ENCODE measurements around the gene STAG1. TPM values are rescaled to one million over a fixed set of nuclear protein-coding genes. Genes with fewer than 3 reads are reported as not detected.

Gene STAG1
- total RNA-seq, 2 donors from 2014 or later, result 26.8 to 29.8 TPM

GRCh38 chr3:136604961-136605360 is 147.2 kb downstream of the STAG1 start:
- no peak overlapping the region for H3K27ac ChIP-seq (ENCODE audit: low read depth, low read length)
- 93 to 100% methylated on average over 1 of the region's 1 CpG for WGBS, 2 experiments (ENCODE audit: insufficient coverage in 1 of 2, insufficient read length in 1 of 2)
- H3K36me3 Mint-ChIP-seq (ENCODE audit: low read depth), result peaks cover 27% of the 10 kb centered on the region
- TF ChIP-seq CTCF (conservative IDR thresholded peaks at IDR 0.05), result no peak
- no peaks in the 10 kb centered on the region for H3K27me3 Mint-ChIP-seq (ENCODE audit: insufficient read depth)
- no peaks in the 10 kb centered on the region for H3K9me3 Mint-ChIP-seq
- no peaks in the 10 kb centered on the region for H3K9me3 ChIP-seq (ENCODE audit: control insufficient read depth, low read length)
- H3K4me3 Mint-ChIP-seq, result no peak overlapping the region
- peaks cover 17% of the 10 kb centered on the region for H3K36me3 ChIP-seq (ENCODE audit: control insufficient read depth, insufficient read depth, low read length)
- H3K27ac Mint-ChIP-seq, result no peak overlapping the region
- no peak overlapping the region for H3K9ac ChIP-seq (ENCODE audit: extremely low read depth, low read length, poor library complexity, severe bottlenecking)
- H3K4me1 ChIP-seq (ENCODE audit: control insufficient read depth, insufficient read depth, low read length), result no peaks in the 10 kb centered on the region
- no peaks in the 10 kb centered on the region for H3K4me1 Mint-ChIP-seq
- no peak overlapping the region for H3K4me3 ChIP-seq (ENCODE audit: low read length)
- no peak for DNase-seq
- H3K27me3 ChIP-seq (ENCODE audit: control insufficient read depth, insufficient read depth, low read length, poor library complexity, severe bottlenecking), result no peaks in the 10 kb centered on the region

GRCh38 chr3:136602818-136603217 is 149.4 kb downstream of the STAG1 start:
- WGBS, 2 experiments (ENCODE audit: insufficient coverage in 1 of 2, insufficient read length in 1 of 2), result 100% methylated on average over 2 of the region's 2 CpGs; no CpG with 5 or more reads in 1 of the 2 experiments
- Mint-ChIP-seq H3K4me1 (no peaks in the 10 kb centered on the region), H3K4me3 (no peak overlapping the region), H3K9me3 (no peaks in the 10 kb centered on the region), H3K27ac (no peak overlapping the region), H3K27me3 (ENCODE audit: insufficient read depth) (no peaks in the 10 kb centered on the region), H3K36me3 (ENCODE audit: low read depth) (peaks cover 30% of the 10 kb centered on the region)
- Histone ChIP-seq H3K36me3 (ENCODE audit: control insufficient read depth, insufficient read depth, low read length) (peaks cover 19% of the 10 kb centered on the region), H3K4me3 (ENCODE audit: low read length) (no peak overlapping the region), H3K27ac (ENCODE audit: low read depth, low read length) (no peak overlapping the region), H3K9me3 (ENCODE audit: control insufficient read depth, low read length) (no peaks in the 10 kb centered on the region), H3K27me3 (ENCODE audit: control insufficient read depth, insufficient read depth, low read length, poor library complexity, severe bottlenecking) (no peaks in the 10 kb centered on the region), H3K4me1 (ENCODE audit: control insufficient read depth, insufficient read depth, low read length) (no peaks in the 10 kb centered on the region), H3K9ac (ENCODE audit: extremely low read depth, low read length, poor library complexity, severe bottlenecking) (no peak overlapping the region)
- no peak for DNase-seq
- TF ChIP-seq CTCF (conservative IDR thresholded peaks at IDR 0.05), result no peak

GRCh38 chr3:136595913-136596697 is 156.1 kb downstream of the STAG1 start:
- Mint-ChIP-seq H3K4me1 (no peaks in the 10 kb centered on the region), H3K9me3 (no peaks in the 10 kb centered on the region), H3K27ac (no peak overlapping the region), H3K36me3 (ENCODE audit: low read depth) (peaks cover 5% of the 10 kb centered on the region), H3K4me3 (no peak overlapping the region), H3K27me3 (ENCODE audit: insufficient read depth) (no peaks in the 10 kb centered on the region)
- no peak for TF ChIP-seq CTCF (conservative IDR thresholded peaks at IDR 0.05)
- no peaks in the 10 kb centered on the region for H3K27me3 ChIP-seq (ENCODE audit: control insufficient read depth, insufficient read depth, low read length, poor library complexity, severe bottlenecking)
- no peak overlapping the region for H3K9ac ChIP-seq (ENCODE audit: extremely low read depth, low read length, poor library complexity, severe bottlenecking)
- H3K4me1 ChIP-seq (ENCODE audit: control insufficient read depth, insufficient read depth, low read length), result no peaks in the 10 kb centered on the region
- no peak overlapping the region for H3K4me3 ChIP-seq (ENCODE audit: low read length)
- WGBS, 2 experiments (ENCODE audit: insufficient coverage in 1 of 2, insufficient read length in 1 of 2), result 87 to 95% methylated on average over 4 of the region's 5 CpGs
- H3K27ac ChIP-seq (ENCODE audit: low read depth, low read length), result no peak overlapping the region
- DNase-seq, result no peak
- peaks cover 7% of the 10 kb centered on the region for H3K36me3 ChIP-seq (ENCODE audit: control insufficient read depth, insufficient read depth, low read length)
- no peaks in the 10 kb centered on the region for H3K9me3 ChIP-seq (ENCODE audit: control insufficient read depth, low read length)

Data from endodermal cell (in vitro differentiated cells).